Smooth muscle cell of the pulmonary artery (primary cell): ENCODE results near the gene KLK2. TPM values are rescaled to one million over a fixed set of nuclear protein-coding genes. Genes with fewer than 3 reads are reported as not detected.

Source experiments
- total RNA-seq: library from RNA; depleted of rRNA; stranded (reverse); fragments of >200 nt; gene quantifications from 2 replicates; pipeline ENCODE4 v1.2.3, GENCODE V29; 2014

The KLK2 gene
- not detected in 2 replicates for total RNA-seq

GRCh38 chr19:50873056-50873455 lies at the start of gene KLK2:
Gene KLK2, plus strand, starts transcription at chr19:50873439. Its CDS starts 35 bp downstream, at chr19:50873474.

DNA sequence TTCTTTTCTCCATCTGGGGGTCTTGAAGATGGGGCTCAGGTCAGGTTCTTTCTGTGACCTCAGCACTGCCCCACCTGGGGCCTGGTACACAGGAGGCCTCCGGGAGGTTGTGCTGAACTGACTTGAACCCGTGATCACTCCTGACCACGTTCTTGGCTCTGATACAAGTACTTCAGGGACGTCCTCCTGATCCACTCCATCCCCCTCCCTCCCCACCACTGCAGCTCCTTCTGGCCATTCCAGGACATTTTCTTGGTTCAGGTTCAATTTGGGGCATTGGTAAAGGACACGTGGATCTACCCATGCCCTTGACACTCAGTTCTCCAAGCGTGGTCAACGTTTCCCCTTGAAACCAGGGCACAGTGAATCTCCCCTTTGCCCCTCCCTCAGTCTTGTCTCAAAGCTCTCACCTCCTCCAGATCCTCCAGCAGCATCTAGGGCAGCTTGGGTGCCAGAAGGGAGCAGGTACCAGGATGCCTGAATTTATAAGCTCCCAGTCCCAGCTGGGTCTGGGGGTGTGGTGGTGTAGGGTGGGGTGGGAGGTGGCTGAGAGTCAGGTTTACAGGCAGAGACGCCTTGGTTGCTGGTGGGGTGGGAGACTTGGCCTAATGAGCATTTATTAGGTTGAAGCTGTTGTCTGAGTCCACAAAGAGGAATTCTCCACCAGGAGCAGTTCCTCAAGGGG lies 40.0 kb upstream of the KLK2 start, which contains the start of gene KLK15:
KLK15 (minus strand) TSS at position 458 of the 685 bp plus-strand sequence. CDS start 2,082 bp downstream, outside the sequence.

GRCh38 chr19:50854636-50855410 lies 18.4 kb upstream of the KLK2 start, which contains the start of gene KLK3:
Gene KLK3, plus strand, starts transcription at chr19:50854915. Its CDS starts 41 bp downstream, at chr19:50854956.

DNA sequence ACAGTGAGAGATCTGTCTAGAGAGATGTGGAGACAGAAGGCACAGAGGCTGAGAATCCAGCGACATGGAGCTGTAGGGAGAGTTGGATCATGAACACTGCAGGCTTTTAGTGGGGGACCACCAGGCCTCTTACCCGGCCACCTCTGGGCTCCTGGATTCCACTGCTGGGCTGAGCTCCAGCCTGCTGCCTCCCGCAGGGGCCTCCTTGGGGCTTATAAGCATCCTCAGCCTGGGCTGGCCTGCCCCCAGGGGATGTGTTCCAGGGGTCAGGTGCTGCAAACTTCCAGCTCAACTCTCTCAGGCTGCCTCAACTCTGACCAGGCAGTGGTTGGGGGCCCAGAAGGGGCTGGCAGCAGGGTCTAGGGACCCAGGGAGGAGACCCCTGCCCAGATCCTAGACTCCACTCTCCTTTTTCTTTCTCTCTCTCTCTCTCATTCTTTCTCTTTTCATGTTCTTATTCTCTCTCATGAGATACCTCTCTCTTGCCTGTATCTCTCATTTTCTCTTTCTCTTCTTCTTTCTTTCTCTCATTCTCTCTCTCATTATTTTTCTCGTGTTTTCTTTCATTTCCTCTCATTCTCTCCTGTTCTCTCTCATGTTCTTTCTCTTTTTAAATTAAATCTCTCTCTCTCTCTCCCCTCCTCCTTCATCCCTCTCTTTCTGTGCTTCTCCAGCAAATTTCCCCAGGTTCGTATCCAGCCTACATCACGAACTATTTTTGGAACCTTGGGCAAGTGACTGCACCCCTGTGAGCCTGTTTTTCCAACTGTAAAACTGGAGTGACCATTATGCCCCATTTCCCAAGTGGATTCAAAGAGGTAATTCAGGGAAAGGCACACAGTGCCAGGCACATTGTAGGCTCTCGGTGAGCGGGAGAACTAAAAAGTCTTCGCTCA lies 38.2 kb downstream of the KLK2 start, which contains the start of gene KLK4:
KLK4 (minus strand) TSS at position 190 of the 896 bp plus-strand sequence. CDS start 657 bp downstream, outside the sequence.

Other genes with a start within 250 kb of the KLK2 start
- gene SYT3, start 233.6 kb upstream of the KLK2 start, total RNA-seq, result 0.20 TPM in 2 replicates
- not detected in 2 replicates for gene C19orf81, start 224.0 kb upstream of the KLK2 start, total RNA-seq
- 5.8 and 6.4 TPM in 2 replicates for gene SHANK1, start 153.6 kb upstream of the KLK2 start, total RNA-seq
- 69.0 and 84.0 TPM in 2 replicates for gene CLEC11A, start 150.1 kb upstream of the KLK2 start, total RNA-seq
- gene GPR32, start 103.0 kb upstream of the KLK2 start, total RNA-seq, result not detected in 2 replicates
- gene ACP4, start 83.0 kb upstream of the KLK2 start, total RNA-seq, result not detected in 2 replicates
- not detected in 2 replicates for gene KLK1, start 49.7 kb upstream of the KLK2 start, total RNA-seq
- not detected in 2 replicates for gene KLK15, start 39.9 kb upstream of the KLK2 start, total RNA-seq
- gene KLK3, start 18.5 kb upstream of the KLK2 start, total RNA-seq, result not detected in 2 replicates
- gene KLK4, start 38.0 kb downstream of the KLK2 start, total RNA-seq, result not detected in 2 replicates
- not detected in 2 replicates for gene KLK5, start 79.6 kb downstream of the KLK2 start, total RNA-seq
- gene KLK6, start 96.2 kb downstream of the KLK2 start, total RNA-seq, result not detected in 2 replicates
- gene KLK7, start 110.5 kb downstream of the KLK2 start, total RNA-seq, result 0.13 TPM in 1 of 2 replicates, not detected in the other
- not detected in 2 replicates for gene KLK8, start 128.2 kb downstream of the KLK2 start, total RNA-seq
- gene KLK10, start 146.3 kb downstream of the KLK2 start, total RNA-seq, result not detected in 2 replicates
- not detected in 2 replicates for gene KLK11, start 153.2 kb downstream of the KLK2 start, total RNA-seq
- not detected in 2 replicates for gene KLK12, start 161.6 kb downstream of the KLK2 start, total RNA-seq
- gene KLK13, start 191.7 kb downstream of the KLK2 start, total RNA-seq, result not detected in 2 replicates
- not detected in 2 replicates for gene KLK14, start 209.4 kb downstream of the KLK2 start, total RNA-seq
- gene CTU1, start 235.0 kb downstream of the KLK2 start, total RNA-seq, result 5.3 and 8.8 TPM in 2 replicates